NCI-H187 treated with DMSO at 0.1 percent for 48 hours (cell line): Measurements from ENCODE around the gene PCDHGC4.

Experiments used
- DNase-seq: peaks from one replicate; lab custom pipeline; 2025; lab: John Stamatoyannopoulos, UW

Gene PCDHGC4

DNA sequence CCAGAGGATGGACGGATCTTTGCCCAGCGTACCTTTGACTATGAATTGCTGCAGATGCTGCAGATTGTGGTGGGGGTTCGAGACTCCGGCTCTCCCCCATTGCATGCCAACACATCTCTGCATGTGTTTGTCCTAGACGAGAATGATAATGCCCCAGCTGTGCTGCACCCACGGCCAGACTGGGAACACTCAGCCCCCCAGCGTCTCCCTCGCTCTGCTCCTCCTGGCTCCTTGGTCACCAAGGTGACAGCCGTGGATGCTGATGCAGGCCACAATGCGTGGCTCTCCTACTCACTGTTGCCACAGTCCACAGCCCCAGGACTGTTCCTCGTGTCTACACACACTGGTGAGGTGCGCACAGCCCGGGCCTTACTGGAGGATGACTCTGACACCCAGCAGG, 5.9 kb downstream of the PCDHGC4 start:
- DNase-seq: no peak

DNA sequence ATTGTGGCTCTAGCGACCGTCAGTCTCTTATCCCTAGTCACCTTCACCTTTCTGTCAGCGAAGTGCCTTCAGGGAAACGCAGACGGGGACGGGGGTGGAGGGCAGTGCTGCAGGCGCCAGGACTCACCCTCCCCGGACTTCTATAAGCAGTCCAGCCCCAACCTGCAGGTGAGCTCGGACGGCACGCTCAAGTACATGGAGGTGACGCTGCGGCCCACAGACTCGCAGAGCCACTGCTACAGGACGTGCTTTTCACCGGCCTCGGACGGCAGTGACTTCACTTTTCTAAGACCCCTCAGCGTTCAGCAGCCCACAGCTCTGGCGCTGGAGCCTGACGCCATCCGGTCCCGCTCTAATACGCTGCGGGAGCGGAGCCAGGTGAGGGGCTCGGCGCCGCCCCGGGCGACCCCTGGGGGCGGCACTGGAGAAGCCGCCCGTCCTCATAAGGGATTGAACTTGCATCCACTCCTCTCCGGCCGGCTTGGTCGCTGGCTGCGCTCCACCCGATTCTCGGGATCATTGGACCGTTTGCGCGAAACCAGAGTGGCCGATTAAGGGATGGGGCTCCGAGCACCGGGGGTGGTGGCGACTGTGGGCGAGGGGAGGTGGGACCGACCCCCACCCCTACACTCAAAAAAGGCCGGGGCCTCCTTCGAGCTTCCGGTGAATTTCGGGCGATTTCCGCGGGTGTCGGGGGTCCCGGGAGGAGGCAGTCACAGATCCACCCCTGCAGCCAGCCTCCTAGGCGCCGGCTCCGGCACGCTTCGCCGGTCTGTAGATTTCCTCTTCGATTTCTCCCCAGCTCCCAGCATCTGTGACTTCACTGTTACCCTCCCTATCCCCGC, 6.7 kb downstream of the PCDHGC4 start:
- DNase-seq: no peak

DNA sequence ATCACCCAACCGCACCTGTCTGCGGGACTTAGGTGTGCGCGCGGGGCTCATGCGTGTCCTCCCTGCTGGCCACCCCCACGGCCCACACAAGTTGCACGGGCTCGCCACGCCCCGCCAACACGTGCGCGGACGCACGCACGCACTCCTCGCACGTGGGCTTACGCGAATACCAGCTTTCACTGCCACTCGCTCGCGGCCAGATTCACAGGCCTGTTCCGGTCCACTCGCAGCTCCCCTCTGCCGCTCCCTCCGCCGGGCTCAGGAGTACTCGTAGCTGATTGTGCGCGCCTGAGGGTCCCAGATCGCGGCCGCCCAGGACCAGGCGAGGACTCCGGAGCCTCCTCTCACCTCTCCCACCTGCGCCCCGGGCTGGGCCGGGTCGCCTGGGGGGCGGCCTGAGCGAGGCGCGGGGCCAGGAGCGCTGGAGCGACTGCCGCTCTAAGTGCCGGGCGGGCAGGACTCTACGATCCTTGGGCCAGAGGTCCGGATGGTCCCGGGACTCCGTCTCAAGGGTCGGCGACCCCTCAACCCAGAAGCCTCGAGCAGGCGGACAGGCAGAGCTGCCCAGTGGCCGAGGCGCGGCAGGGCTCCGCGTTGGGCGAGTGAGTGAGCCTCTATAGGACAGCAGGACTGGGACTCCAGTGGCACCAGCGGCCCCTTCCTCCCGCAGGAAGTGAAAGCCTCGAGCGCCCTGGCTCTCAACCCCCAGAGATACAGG, 7.5 kb downstream of the PCDHGC4 start:
- DNase-seq: no peak

DNA sequence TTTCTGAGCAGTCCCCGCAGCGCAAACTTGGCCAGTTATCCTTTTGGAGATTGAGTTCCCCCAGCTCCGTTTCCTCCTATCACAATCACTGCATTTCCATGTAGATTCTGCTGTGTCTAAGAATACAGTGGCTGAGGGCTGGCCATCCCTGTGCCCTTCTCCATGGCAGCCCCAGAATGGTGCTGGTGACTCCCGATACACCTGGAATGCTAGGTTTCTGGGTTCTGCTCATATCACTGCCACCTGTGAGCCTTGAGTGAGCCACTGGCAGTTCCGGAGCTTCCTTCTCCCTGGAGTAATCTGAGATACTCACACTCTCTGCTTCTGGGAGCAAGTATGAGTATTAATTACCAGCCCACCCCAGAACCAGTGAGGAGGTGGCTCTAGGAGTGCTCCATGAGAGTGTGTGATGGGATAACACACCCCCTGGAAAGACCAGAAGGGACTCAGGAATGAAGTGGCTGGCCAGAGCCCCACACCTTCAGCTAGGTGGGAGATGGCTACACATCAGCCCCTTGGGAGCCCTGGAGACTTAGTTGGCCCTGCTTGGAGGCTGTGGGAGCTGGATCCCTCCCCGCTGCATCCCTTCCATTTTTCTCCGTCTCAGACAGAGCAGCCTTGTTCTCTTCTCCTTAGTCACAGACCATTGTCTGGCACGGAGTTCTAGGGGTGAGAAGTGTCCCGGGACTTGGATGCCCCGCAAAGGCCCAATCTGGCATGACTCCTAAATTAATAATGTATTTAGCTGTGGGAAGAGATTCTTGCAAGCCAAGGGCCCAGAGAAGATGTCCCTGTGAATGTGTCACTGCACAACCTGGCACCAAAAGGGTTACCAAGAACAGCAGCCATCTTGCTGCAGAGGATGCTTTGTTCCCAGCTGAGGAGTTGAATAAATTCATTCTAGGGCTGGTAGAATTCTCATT, 8.9 kb downstream of the PCDHGC4 start:
- DNase-seq: no peak

DNA sequence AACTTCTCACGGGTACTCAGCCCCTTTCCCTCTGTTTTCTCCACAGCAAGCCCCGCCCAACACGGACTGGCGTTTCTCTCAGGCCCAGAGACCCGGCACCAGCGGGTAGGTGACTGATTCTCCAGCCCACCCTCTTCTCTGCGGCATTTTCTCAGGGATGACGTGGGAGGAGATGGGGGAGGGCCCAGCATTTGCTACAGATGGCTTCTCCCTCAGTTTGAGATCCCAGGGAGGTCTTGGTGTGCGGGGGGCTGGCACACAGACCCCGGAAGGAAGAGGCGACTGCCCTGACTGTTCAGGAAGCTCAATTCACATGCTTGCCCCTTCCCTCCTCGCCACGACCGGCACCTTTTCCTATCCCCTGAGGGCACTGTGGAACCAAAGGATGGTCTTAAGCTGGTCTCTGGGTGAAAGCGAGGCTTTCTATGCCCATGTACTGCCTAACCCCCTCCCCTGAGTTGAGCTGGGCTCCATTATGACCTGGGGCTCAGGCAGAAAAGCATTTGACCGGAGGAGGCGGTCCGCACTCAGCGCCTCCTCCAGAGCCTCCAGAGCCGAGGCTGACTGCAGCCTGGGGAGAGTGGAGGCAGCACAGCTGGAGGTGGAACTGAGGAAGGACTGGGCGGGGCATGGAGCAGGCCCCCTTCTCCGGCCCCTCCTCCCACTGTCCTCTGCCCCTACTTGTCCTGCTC, 10.1 kb downstream of the PCDHGC4 start:
- no peak for DNase-seq

DNA sequence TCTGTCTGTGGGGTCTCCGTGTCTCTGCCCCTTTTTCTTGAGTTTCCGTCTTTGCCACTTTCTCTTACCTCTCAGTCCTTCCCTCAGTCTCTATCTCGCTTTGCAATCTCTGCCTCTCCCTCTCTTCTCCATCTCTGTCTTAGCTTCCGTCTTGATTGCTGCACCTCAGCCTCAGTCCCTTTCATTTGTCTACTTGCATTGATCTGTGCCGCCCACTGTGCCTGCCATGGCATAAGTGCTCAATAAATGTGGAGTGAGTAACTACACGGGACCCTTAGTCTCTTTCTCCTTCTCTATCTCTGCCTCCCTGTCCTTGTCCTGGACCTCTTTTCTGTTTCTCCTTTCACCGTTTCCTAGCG, 10.6 kb downstream of the PCDHGC4 start:
- no peak for DNase-seq

DNA sequence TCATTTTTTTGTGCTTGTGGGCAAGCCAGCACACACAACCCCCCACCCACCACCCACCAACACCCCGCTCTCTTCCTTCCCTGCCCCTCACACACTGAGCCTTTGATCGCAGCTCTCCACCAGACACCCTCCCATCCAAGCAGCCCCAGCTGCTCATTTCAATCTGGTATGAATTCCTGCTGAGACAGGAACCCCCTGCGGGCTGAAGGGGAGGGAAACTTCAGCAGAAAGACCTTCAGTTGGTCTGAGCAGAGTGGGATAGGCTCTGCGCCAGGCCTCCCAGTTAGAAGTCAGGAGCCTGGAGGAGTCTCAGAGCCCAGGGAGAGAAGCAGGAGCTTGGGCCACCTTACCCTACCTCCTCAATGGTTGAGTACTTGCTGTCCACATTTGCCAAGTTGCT, 11.2 kb downstream of the PCDHGC4 start:
- DNase-seq: no peak

DNA sequence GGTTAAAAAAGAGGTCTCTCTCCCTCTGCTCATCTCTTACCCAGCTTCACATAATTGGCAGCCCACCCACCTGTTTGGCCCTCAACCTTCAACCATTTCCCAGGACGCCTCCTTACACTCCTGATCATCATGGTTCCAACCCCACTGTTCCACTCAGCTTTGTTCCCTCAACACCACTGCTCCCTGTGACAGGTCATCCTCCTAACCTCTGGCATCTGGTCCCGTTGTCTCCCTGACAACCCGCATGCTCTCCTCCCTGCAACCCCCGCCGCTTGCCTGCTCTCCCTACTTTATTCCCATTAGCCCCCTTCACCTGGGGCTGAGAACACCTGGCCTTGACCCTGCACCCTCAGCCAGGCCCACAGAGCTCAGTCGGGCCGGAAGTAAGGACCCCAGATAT, 16.9 kb downstream of the PCDHGC4 start:
- DNase-seq: no peak

GRCh38 chr5:141503681-141504080, 18.9 kb downstream of the PCDHGC4 start:
- no peak for DNase-seq

- no peak for DNase-seq
Observed at GRCh38 chr5:141504216-141504615, 19.4 kb downstream of the PCDHGC4 start.

- DNase-seq: no peak
Observed at GRCh38 chr5:141506381-141507155, 21.7 kb downstream of the PCDHGC4 start.

GRCh38 chr5:141507387-141508091, 22.7 kb downstream of the PCDHGC4 start:
- DNase-seq: no peak

DNA sequence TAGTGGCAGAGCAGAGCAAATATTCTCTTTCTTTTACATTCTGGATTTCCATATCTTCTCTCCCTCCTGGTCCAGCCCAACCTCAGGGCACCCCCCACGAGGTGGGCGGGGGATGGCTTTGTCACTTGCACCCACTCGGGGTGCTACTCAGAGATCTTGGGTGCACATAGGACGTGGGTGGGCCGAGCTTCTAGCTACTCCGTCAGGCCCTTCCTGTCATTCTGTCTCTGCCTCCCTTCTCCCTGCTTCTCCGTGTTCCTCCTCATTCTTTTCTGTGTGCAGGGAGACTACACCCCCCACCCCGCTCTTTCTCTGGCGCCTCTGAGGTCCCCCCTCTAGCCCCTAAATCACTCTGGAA, 23.6 kb downstream of the PCDHGC4 start:
- DNase-seq: no peak

DNA sequence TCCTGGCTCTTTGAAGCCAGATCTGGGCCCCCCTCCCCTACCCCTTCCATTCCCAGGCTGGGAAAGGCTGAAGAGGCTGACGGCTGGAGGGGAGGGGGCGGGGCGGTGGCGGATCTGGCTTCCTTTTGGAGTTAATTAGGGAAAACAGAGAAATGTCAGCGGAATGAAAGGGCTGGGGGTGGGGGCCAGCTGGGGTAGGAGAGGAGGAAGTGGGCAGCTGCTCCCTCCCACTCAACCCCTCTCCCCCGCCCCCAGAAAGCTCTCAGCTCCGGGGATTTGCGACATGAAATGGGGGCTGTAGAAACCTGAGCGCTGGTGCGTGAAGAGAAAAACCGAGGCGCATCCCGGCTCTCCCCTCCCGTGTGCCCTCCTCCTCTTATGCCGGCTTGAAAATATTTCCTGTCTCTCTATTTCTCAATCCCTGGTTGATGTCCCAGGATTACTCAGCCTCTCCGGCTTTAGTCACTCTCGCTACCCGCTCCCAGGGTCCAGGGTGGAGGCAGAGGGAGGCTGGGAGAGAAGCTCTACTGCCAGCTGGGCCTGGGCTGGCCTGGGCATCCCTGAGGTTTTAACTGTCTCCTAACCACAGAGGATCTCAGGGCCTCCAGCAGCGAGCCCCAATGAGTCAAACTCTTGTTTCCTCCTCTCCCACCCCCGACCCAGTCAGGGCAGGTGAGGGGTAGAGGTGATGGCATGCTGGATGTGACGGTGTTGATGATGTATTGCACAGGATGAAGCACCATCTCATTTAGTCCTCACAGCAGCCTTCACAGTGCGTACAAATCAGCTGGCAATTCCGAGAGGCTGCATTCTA, 24.2 kb downstream of the PCDHGC4 start:
- DNase-seq: no peak

- DNase-seq: no peak
Observed at GRCh38 chr5:141510160-141510559, 25.3 kb downstream of the PCDHGC4 start.

DNA sequence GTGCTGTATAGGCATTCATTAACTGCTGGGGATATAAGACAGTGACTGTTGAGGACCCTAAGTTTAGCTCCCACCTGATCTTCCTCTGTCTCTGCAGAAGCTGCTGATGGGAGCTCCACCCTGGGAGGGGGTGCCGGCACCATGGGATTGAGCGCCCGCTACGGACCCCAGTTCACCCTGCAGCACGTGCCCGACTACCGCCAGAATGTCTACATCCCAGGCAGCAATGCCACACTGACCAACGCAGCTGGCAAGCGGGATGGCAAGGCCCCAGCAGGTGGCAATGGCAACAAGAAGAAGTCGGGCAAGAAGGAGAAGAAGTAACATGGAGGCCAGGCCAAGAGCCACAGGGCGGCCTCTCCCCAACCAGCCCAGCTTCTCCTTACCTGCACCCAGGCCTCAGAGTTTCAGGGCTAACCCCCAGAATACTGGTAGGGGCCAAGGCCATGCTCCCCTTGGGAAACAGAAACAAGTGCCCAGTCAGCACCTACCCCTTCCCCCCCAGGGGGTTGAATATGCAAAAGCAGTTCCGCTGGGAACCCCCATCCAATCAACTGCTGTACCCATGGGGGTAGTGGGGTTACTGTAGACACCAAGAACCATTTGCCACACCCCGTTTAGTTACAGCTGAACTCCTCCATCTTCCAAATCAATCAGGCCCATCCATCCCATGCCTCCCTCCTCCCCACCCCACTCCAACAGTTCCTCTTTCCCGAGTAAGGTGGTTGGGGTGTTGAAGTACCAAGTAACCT, 26.2 kb downstream of the PCDHGC4 start:
- no peak for DNase-seq

DNA sequence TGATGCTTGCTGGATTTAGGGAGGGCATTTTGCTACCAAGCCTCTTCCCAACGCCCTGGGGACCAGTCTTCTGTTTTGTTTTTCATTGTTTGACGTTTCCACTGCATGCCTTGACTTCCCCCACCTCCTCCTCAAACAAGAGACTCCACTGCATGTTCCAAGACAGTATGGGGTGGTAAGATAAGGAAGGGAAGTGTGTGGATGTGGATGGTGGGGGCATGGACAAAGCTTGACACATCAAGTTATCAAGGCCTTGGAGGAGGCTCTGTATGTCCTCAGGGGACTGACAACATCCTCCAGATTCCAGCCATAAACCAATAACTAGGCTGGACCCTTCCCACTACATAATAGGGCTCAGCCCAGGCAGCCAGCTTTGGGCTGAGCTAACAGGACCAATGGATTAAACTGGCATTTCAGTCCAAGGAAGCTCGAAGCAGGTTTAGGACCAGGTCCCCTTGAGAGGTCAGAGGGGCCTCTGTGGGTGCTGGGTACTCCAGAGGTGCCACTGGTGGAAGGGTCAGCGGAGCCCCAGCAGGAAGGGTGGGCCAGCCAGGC, 27.0 kb downstream of the PCDHGC4 start:
- no peak for DNase-seq

DNA sequence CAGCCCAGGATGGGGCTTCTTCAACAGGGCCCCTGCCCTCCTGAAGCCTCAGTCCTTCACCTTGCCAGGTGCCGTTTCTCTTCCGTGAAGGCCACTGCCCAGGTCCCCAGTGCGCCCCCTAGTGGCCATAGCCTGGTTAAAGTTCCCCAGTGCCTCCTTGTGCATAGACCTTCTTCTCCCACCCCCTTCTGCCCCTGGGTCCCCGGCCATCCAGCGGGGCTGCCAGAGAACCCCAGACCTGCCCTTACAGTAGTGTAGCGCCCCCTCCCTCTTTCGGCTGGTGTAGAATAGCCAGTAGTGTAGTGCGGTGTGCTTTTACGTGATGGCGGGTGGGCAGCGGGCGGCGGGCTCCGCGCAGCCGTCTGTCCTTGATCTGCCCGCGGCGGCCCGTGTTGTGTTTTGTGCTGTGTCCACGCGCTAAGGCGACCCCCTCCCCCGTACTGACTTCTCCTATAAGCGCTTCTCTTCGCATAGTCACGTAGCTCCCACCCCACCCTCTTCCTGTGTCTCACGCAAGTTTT, 27.6 kb downstream of the PCDHGC4 start:
- peak; percentile 51 for DNase-seq
